Ascending aorta (tissue), 2 donors: Measurements from ENCODE around the gene XPNPEP1. TPM values are rescaled to one million over a fixed set of nuclear protein-coding genes. Genes with fewer than 3 reads are reported as not detected.

ENCODE experiments used
- DNase-seq, 2 donors: peaks; one replicate each; pipeline ENCODE4 v3.0.0-alpha.2; 2019; ENCODE audit warnings: low spot score in 2 of 2
- H3K27ac ChIP-seq, 2 donors: fragments of 200-600 bp; sonication (generic); one replicate each; pipeline ENCODE4 v1.5.1; 2016 to 2017; ENCODE audit warnings: mild to moderate bottlenecking in 1 of 2
- H3K27me3 ChIP-seq: fragments of 200-600 bp; sonication (generic); one replicate; pipeline ENCODE4 v1.5.1; 2017
- H3K36me3 ChIP-seq, 2 donors: fragments of 200-600 bp; sonication (generic); one replicate each; pipeline ENCODE4 v1.5.1; 2016
- H3K4me1 ChIP-seq, 2 donors: fragments of 200-600 bp; sonication (generic); one replicate each; pipeline ENCODE4 v1.5.1; 2016 to 2017; ENCODE audit warnings: mild to moderate bottlenecking in 1 of 2
- H3K4me3 ChIP-seq, 2 donors: fragments of 200-600 bp; sonication (generic); one replicate each; pipeline ENCODE4 v1.5.1; 2016 to 2017; ENCODE audit warnings: mild to moderate bottlenecking in 1 of 2
- H3K9me3 ChIP-seq, 2 donors: fragments of 200-600 bp; sonication (generic); one replicate each; pipeline ENCODE4 v1.5.1; 2016
- CTCF ChIP-seq, 3 experiments: fragments of 200-600 bp in 2 of 3; fragments of 450-650 bp in 1 of 3; sonication (generic) in 2 of 3; IDR thresholded peaks; one replicate each; pipeline ENCODE4 v1.5.1; 2016 to 2019; ENCODE audit warnings: antibody characterized with exemption in 3 of 3, mild to moderate bottlenecking in 1 of 3, moderate library complexity in 1 of 3
- intact Hi-C: fragments of 100-400 bp; cut with DNase I; formaldehyde crosslinking; loops from one replicate; pipeline ENCODE4 v1.15.1; 2023
- total RNA-seq: library from RNA; depleted of rRNA; stranded (reverse); fragments of >200 nt; gene quantifications from one replicate; pipeline ENCODE4 v1.1.0, GENCODE V29; 2016

The XPNPEP1 gene
- total RNA-seq, 1 donor from 2014 or later, result 212 TPM

- no peak for DNase-seq
- H3K27ac ChIP-seq, result peak overlapping the region in 1 of 2 donors; percentile 35
- H3K27me3 ChIP-seq, result no peaks in the 10 kb centered on the region
- H3K4me3 ChIP-seq, result no peak overlapping the region
- TF ChIP-seq CTCF (IDR thresholded peaks at IDR 0.05), result no peak
- H3K4me1 ChIP-seq, result peaks cover 0 to 7% of the 10 kb centered on the region in 2 donors
- intact Hi-C loops, result no loop called here
- H3K36me3 ChIP-seq, result no peaks in the 10 kb centered on the region
- no peaks in the 10 kb centered on the region for H3K9me3 ChIP-seq
Measured at GRCh38 chr10:109932391-109932790, 9.1 kb upstream of the XPNPEP1 start.

GRCh38 chr10:109931163-109931562, 7.9 kb upstream of the XPNPEP1 start:
- TF ChIP-seq CTCF (IDR thresholded peaks at IDR 0.05), result no peak
- Histone ChIP-seq H3K27ac (no peak overlapping the region), H3K4me1 (peaks cover 0 to 7% of the 10 kb centered on the region in 2 donors), H3K36me3 (no peaks in the 10 kb centered on the region), H3K4me3 (no peak overlapping the region), H3K9me3 (no peaks in the 10 kb centered on the region), H3K27me3 (no peaks in the 10 kb centered on the region)
- DNase-seq, result no peak
- intact Hi-C loops, result no loop called here

GRCh38 chr10:109929501-109930219, 6.3 kb upstream of the XPNPEP1 start:
- peaks cover 0 to 5% of the 10 kb centered on the region in 2 donors for H3K4me1 ChIP-seq
- intact Hi-C loops, result loop anchor here (5.0 kb wide), 1 partner anchor 38 kb away; no protein-coding TSS in a partner anchor

GRCh38 chr10:109928475-109928891, 5.2 kb upstream of the XPNPEP1 start:
- intact Hi-C loops, result loop anchor here (5.0 kb wide), 1 partner anchor 39 kb away; no protein-coding TSS in a partner anchor
- TF ChIP-seq CTCF (IDR thresholded peaks at IDR 0.05), result no peak
- Histone ChIP-seq H3K27ac (no peak overlapping the region), H3K27me3 (no peaks in the 10 kb centered on the region), H3K36me3 (no peaks in the 10 kb centered on the region), H3K4me3 (no peak overlapping the region), H3K9me3 (no peaks in the 10 kb centered on the region), H3K4me1 (no peaks in the 10 kb centered on the region)
- no peak for DNase-seq

More at GRCh38 chr10:109929501-109930219, 6.3 kb upstream of the XPNPEP1 start:
- H3K36me3 ChIP-seq, result no peaks in the 10 kb centered on the region
- no peaks in the 10 kb centered on the region for H3K27me3 ChIP-seq
- no peak overlapping the region for H3K4me3 ChIP-seq
- DNase-seq, result no peak
- no peak for TF ChIP-seq CTCF (IDR thresholded peaks at IDR 0.05)
- no peaks in the 10 kb centered on the region for H3K9me3 ChIP-seq
- H3K27ac ChIP-seq, result no peak overlapping the region

- H3K4me3 ChIP-seq, result no peak overlapping the region
- no peaks in the 10 kb centered on the region for H3K36me3 ChIP-seq
- H3K9me3 ChIP-seq, result no peaks in the 10 kb centered on the region
- intact Hi-C loops, result loop anchor here (5.0 kb wide), 1 partner anchor 40 kb away; no protein-coding TSS in a partner anchor
- no peaks in the 10 kb centered on the region for H3K27me3 ChIP-seq
- H3K27ac ChIP-seq, result no peak overlapping the region
- peaks cover 3 to 7% of the 10 kb centered on the region in 2 donors for H3K4me1 ChIP-seq
- TF ChIP-seq CTCF (IDR thresholded peaks at IDR 0.05), result no peak
- DNase-seq, result no peak
Measured at GRCh38 chr10:109926825-109927224, 3.5 kb upstream of the XPNPEP1 start.
